Activated CD4-positive, alpha-beta T cell treated with anti-CD3 and anti-CD28 coated beads, Interleukin-2, Interleukin-4, amounts not matched to agents 100 ng/mL and 50 ng/mL, durations not matched to agents 16 hours and 8 hours (primary cell): ENCODE results near the gene CGRRF1.

Experiments
- DNase-seq: peaks from one replicate; pipeline ENCODE4 v3.0.0-alpha.2; 2020; ENCODE audit warnings: low spot score

The CGRRF1 gene

GRCh38 chr14:54577977-54578376, 68.3 kb downstream of the CGRRF1 start:
- DNase-seq, result no peak

- DNase-seq, result no peak
Observed at GRCh38 chr14:54579621-54580020, 69.9 kb downstream of the CGRRF1 start.

GRCh38 chr14:54580933-54581332, 71.2 kb downstream of the CGRRF1 start:
- no peak for DNase-seq

- DNase-seq, result no peak
Observed at GRCh38 chr14:54582334-54582733, 72.6 kb downstream of the CGRRF1 start.

GRCh38 chr14:54584097-54584496, 74.4 kb downstream of the CGRRF1 start:
- no peak for DNase-seq

GRCh38 chr14:54585214-54585613, 75.5 kb downstream of the CGRRF1 start:
- DNase-seq, result no peak
